ENCODE measurements around the gene GMDS.

Gene GMDS

GRCh38 chr6:1579096-1579495 is 666.3 kb downstream of the GMDS start:
- no peak overlapping the region for H3K4me3 ChIP-seq (ENCODE audit: low read depth in 1 of 2, low read length in 2 of 2)
- H3K27ac ChIP-seq (ENCODE audit: low read depth, low read length): no peak overlapping the region
- H3K27me3 ChIP-seq (ENCODE audit: control insufficient read depth in 1 of 2, insufficient read depth in 2 of 2, low read length in 2 of 2): no peaks in the 10 kb centered on the region

GRCh38 chr6:1577896-1578745 is 667.3 kb downstream of the GMDS start:
- Histone ChIP-seq H3K4me3 (ENCODE audit: low read depth in 1 of 2, low read length in 2 of 2) (no peak overlapping the region), H3K4me1 (ENCODE audit: insufficient read depth, low read length) (peaks cover 24% of the 10 kb centered on the region), H3K27me3 (ENCODE audit: control insufficient read depth in 1 of 2, insufficient read depth in 2 of 2, low read length in 2 of 2) (no peaks in the 10 kb centered on the region), H3K27ac (ENCODE audit: low read depth, low read length) (no peak overlapping the region), H3K36me3 (ENCODE audit: insufficient read depth, low read length) (no peaks in the 10 kb centered on the region), H3K9ac (ENCODE audit: low read length) (no peak overlapping the region), H3K9me3 (ENCODE audit: low read length) (no peaks in the 10 kb centered on the region)

More at GRCh38 chr6:1579096-1579495, 666.3 kb downstream of the GMDS start:
- Histone ChIP-seq H3K9ac (ENCODE audit: low read length) (no peak overlapping the region), H3K36me3 (ENCODE audit: insufficient read depth, low read length) (no peaks in the 10 kb centered on the region), H3K9me3 (ENCODE audit: low read length) (no peaks in the 10 kb centered on the region), H3K4me1 (ENCODE audit: insufficient read depth, low read length) (peaks cover 21% of the 10 kb centered on the region)

GRCh38 chr6:1577146-1577680 is 668.2 kb downstream of the GMDS start:
- no peaks in the 10 kb centered on the region for H3K36me3 ChIP-seq (ENCODE audit: insufficient read depth, low read length)
- H3K27ac ChIP-seq (ENCODE audit: low read depth, low read length): no peak overlapping the region
- H3K9ac ChIP-seq (ENCODE audit: low read length): no peak overlapping the region
- no peaks in the 10 kb centered on the region for H3K9me3 ChIP-seq (ENCODE audit: low read length)
- H3K4me3 ChIP-seq (ENCODE audit: low read depth in 1 of 2, low read length in 2 of 2): no peak overlapping the region
- no peaks in the 10 kb centered on the region for H3K27me3 ChIP-seq (ENCODE audit: control insufficient read depth in 1 of 2, insufficient read depth in 2 of 2, low read length in 2 of 2)
- H3K4me1 ChIP-seq (ENCODE audit: insufficient read depth, low read length): peaks cover 24% of the 10 kb centered on the region

GRCh38 chr6:1576711-1577110 is 668.7 kb downstream of the GMDS start:
- H3K4me3 ChIP-seq (ENCODE audit: low read depth in 1 of 2, low read length in 2 of 2): no peak overlapping the region
- H3K9me3 ChIP-seq (ENCODE audit: low read length): no peaks in the 10 kb centered on the region
- H3K4me1 ChIP-seq (ENCODE audit: insufficient read depth, low read length): peaks cover 24% of the 10 kb centered on the region
- no peaks in the 10 kb centered on the region for H3K36me3 ChIP-seq (ENCODE audit: insufficient read depth, low read length)
- H3K9ac ChIP-seq (ENCODE audit: low read length): no peak overlapping the region
- H3K27me3 ChIP-seq (ENCODE audit: control insufficient read depth in 1 of 2, insufficient read depth in 2 of 2, low read length in 2 of 2): no peaks in the 10 kb centered on the region
- H3K27ac ChIP-seq (ENCODE audit: low read depth, low read length): no peak overlapping the region

- no peaks in the 10 kb centered on the region for H3K36me3 ChIP-seq (ENCODE audit: insufficient read depth, low read length)
- H3K9me3 ChIP-seq (ENCODE audit: low read length): no peaks in the 10 kb centered on the region
- H3K27ac ChIP-seq (ENCODE audit: low read depth, low read length): no peak overlapping the region
- peaks cover 24% of the 10 kb centered on the region for H3K4me1 ChIP-seq (ENCODE audit: insufficient read depth, low read length)
- H3K27me3 ChIP-seq (ENCODE audit: control insufficient read depth in 1 of 2, insufficient read depth in 2 of 2, low read length in 2 of 2): no peaks in the 10 kb centered on the region
- no peak overlapping the region for H3K4me3 ChIP-seq (ENCODE audit: low read depth in 1 of 2, low read length in 2 of 2)
- H3K9ac ChIP-seq (ENCODE audit: low read length): no peak overlapping the region
Measured at GRCh38 chr6:1576166-1576565, 669.2 kb downstream of the GMDS start.

GRCh38 chr6:1575210-1576041 is 670.0 kb downstream of the GMDS start:
- H3K4me3 ChIP-seq (ENCODE audit: low read depth in 1 of 2, low read length in 2 of 2): peak overlapping the region; percentile 11 to 28
- H3K27me3 ChIP-seq (ENCODE audit: control insufficient read depth in 1 of 2, insufficient read depth in 2 of 2, low read length in 2 of 2): no peaks in the 10 kb centered on the region
- peaks cover 24% of the 10 kb centered on the region for H3K4me1 ChIP-seq (ENCODE audit: insufficient read depth, low read length)
- H3K9me3 ChIP-seq (ENCODE audit: low read length): no peaks in the 10 kb centered on the region
- no peak overlapping the region for H3K9ac ChIP-seq (ENCODE audit: low read length)
- peak overlapping the region; percentile 62 for H3K27ac ChIP-seq (ENCODE audit: low read depth, low read length)
- H3K36me3 ChIP-seq (ENCODE audit: insufficient read depth, low read length): no peaks in the 10 kb centered on the region

GRCh38 chr6:1574890-1575209 is 670.6 kb downstream of the GMDS start:
- peak overlapping the region; percentile 62 for H3K27ac ChIP-seq (ENCODE audit: low read depth, low read length)
- no peak overlapping the region for H3K9ac ChIP-seq (ENCODE audit: low read length)
- no peaks in the 10 kb centered on the region for H3K27me3 ChIP-seq (ENCODE audit: control insufficient read depth in 1 of 2, insufficient read depth in 2 of 2, low read length in 2 of 2)
- no peaks in the 10 kb centered on the region for H3K36me3 ChIP-seq (ENCODE audit: insufficient read depth, low read length)
- no peaks in the 10 kb centered on the region for H3K9me3 ChIP-seq (ENCODE audit: low read length)
- H3K4me1 ChIP-seq (ENCODE audit: insufficient read depth, low read length): peaks cover 24% of the 10 kb centered on the region
- peak overlapping the region; percentile 11 to 28 for H3K4me3 ChIP-seq (ENCODE audit: low read depth in 1 of 2, low read length in 2 of 2)

- no peak overlapping the region for H3K9ac ChIP-seq (ENCODE audit: low read length)
- peaks cover 24% of the 10 kb centered on the region for H3K4me1 ChIP-seq (ENCODE audit: insufficient read depth, low read length)
- no peak overlapping the region for H3K4me3 ChIP-seq (ENCODE audit: low read depth in 1 of 2, low read length in 2 of 2)
- H3K9me3 ChIP-seq (ENCODE audit: low read length): no peaks in the 10 kb centered on the region
- H3K27me3 ChIP-seq (ENCODE audit: control insufficient read depth in 1 of 2, insufficient read depth in 2 of 2, low read length in 2 of 2): no peaks in the 10 kb centered on the region
- no peaks in the 10 kb centered on the region for H3K36me3 ChIP-seq (ENCODE audit: insufficient read depth, low read length)
- no peak overlapping the region for H3K27ac ChIP-seq (ENCODE audit: low read depth, low read length)
Measured at GRCh38 chr6:1574083-1574761, 671.2 kb downstream of the GMDS start.

Measured in muscle layer of colon (tissue), 2 donors.